NCI-H446 treated with DMSO at 0.1 percent for 48 hours (cell line): ENCODE data around the gene CLIP1.
"Not testable (repeated sequence)": the region's sequence is repeated elsewhere in the genome, so short reads cannot be mapped to it uniquely, and the experiment has no call there.

ENCODE experiments used
- DNase-seq: peaks from one replicate; lab custom pipeline; 2025; lab: John Stamatoyannopoulos, UW

CLIP1 gene

GRCh38 chr12:122435186-122435585 is 12.7 kb upstream of the CLIP1 start:
- no peak for DNase-seq

- not testable (repeated sequence) for DNase-seq
Measured at GRCh38 chr12:122429043-122429442, 6.6 kb upstream of the CLIP1 start.

- no peak for DNase-seq
Measured at GRCh38 chr12:122427403-122427802, 4.9 kb upstream of the CLIP1 start.

- no peak for DNase-seq
Measured at GRCh38 chr12:122423258-122424165, 1.0 kb upstream of the CLIP1 start.

GRCh38 chr12:122422730-122423257 is 325 bp upstream of the CLIP1 start:
- DNase-seq = no peak

GRCh38 chr12:122421187-122421820 is 1.2 kb downstream of the CLIP1 start:
- DNase-seq = no peak

- no peak for DNase-seq
Measured at GRCh38 chr12:122420471-122421162, 1.9 kb downstream of the CLIP1 start.

GRCh38 chr12:122419094-122419493 is 3.4 kb downstream of the CLIP1 start:
- DNase-seq = not testable (repeated sequence)

GRCh38 chr12:122415665-122416064 is 6.8 kb downstream of the CLIP1 start:
- not testable (repeated sequence) for DNase-seq

GRCh38 chr12:122413516-122414404 is 8.7 kb downstream of the CLIP1 start:
- DNase-seq = peak; percentile 82

GRCh38 chr12:122412851-122413433 is 9.5 kb downstream of the CLIP1 start:
- DNase-seq = no peak

- peak; percentile 63 for DNase-seq
Measured at GRCh38 chr12:122411537-122411936, 10.9 kb downstream of the CLIP1 start.

GRCh38 chr12:122407208-122407607 is 15.3 kb downstream of the CLIP1 start:
- no peak for DNase-seq

GRCh38 chr12:122406701-122407164 is 15.7 kb downstream of the CLIP1 start:
- DNase-seq = no peak

GRCh38 chr12:122403831-122404230 is 18.6 kb downstream of the CLIP1 start:
- DNase-seq = no peak

- DNase-seq = no peak
Measured at GRCh38 chr12:122403115-122403770, 19.2 kb downstream of the CLIP1 start.

GRCh38 chr12:122402264-122402663 is 20.2 kb downstream of the CLIP1 start:
- DNase-seq = no peak

- DNase-seq = peak; percentile 22
Measured at GRCh38 chr12:122399592-122400373, 22.7 kb downstream of the CLIP1 start.

GRCh38 chr12:122399254-122399591 is 23.2 kb downstream of the CLIP1 start:
- DNase-seq = no peak

GRCh38 chr12:122397981-122398380 is 24.5 kb downstream of the CLIP1 start:
- DNase-seq = not testable (repeated sequence)
